ENCODE measurements around the gene APCDD1. TPM values are rescaled to one million over a fixed set of nuclear protein-coding genes. Genes with fewer than 3 reads are reported as not detected.

Gene APCDD1
- total and polyA plus RNA-seq, 2 of the 13 experiments (the other 11 are each of a cell fraction or from before 2014, with no cell fraction given) = 2.1 to 8.6 TPM

- Histone ChIP-seq H4K20me1 (ENCODE audit: insufficient read depth, low read length) (no peaks in the 10 kb centered on the region), H3K36me3 (replicated peaks in 1 of 2; ENCODE audit: control insufficient read depth in 1 of 2, insufficient read depth in 2 of 2, low read length in 2 of 2) (no peaks in the 10 kb centered on the region), H3K27ac (ENCODE audit: extremely low read length, insufficient read depth, low read length) (no peak overlapping the region), H3K4me3 (replicated peaks in 1 of 3; ENCODE audit: insufficient read depth in 1 of 3, low read depth in 2 of 3, low read length in 3 of 3) (no peak overlapping the region), H3K4me2 (ENCODE audit: low read depth, low read length) (no peak overlapping the region), H3K9me3 (ENCODE audit: low read length) (no peaks in the 10 kb centered on the region), H3K9ac (ENCODE audit: insufficient read depth, low read depth, low read length) (no peak overlapping the region), H3K27me3 (ENCODE audit: control insufficient read depth in 1 of 2, insufficient read depth in 2 of 2, low read length in 2 of 2) (no peaks in the 10 kb centered on the region), H3K79me2 (ENCODE audit: insufficient read depth, low read length) (no peaks in the 10 kb centered on the region), H3K4me1 (ENCODE audit: insufficient read depth, low read length) (peaks cover 28% of the 10 kb centered on the region), H2AFZ (ENCODE audit: low read length) (no peak overlapping the region)
- no TSS peak for BruUV-seq (replicated peaks)
- no peak for DNase-seq (ENCODE audit: low spot score)
- no peak for ATAC-seq
- POLR2A ChIA-PET = no interaction called here
- CTCF ChIA-PET (ENCODE audit: low intra/inter-chr PET ratio, low total read pairs) = no interaction called here
- no peak for TF ChIP-seq ZNF766 (CRISPR knock-in tag; IDR thresholded peaks at IDR 0.05; ENCODE audit: borderline replicate concordance)
- TF ChIP-seq AGO2 (optimal IDR thresholded peaks at IDR 0.05; ENCODE audit: low read depth, low read length) = peak; percentile 62
- no peak for FAIRE-seq
- in situ Hi-C loops (cut with HindIII; ENCODE audit: extremely low pct_ligation_motif_present, low pct_unique_long_range_greater_than_20kb) (no loop called here), intact Hi-C loops (cut with micrococcal nuclease; ENCODE audit: unreplicated experiment) (no loop called here)
- 73% methylated on average over 16 of the region's 22 CpGs for whole genome bisulfite sequencing (ENCODE audit: low lambda C conversion rate)
Measured at GRCh38 chr18:10471574-10471973, 17.1 kb downstream of the APCDD1 start.

DNA sequence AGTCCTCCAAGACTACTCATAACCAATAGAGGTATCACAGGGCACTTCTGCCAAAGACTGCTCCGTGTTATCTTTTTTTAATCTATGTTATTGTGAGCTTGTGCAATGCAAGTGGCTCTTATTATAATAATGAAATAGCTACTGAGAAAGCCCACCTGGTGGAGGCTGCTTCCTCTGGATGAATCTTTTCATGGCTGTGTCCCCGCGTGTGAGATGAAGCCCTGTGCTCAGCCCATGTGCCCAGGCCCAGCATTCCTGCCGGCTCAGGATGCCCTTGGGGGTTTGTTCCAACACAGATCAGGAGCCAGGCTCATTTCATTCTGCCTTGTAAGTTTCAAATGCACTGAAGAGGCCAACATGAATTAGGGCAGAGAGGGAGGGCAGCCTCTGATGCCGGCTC lies 18.7 kb downstream of the APCDD1 start:
- Histone ChIP-seq H3K79me2 (ENCODE audit: insufficient read depth, low read length) (no peaks in the 10 kb centered on the region), H3K4me1 (ENCODE audit: insufficient read depth, low read length) (peaks cover 23% of the 10 kb centered on the region), H3K27ac (ENCODE audit: extremely low read length, insufficient read depth, low read length) (no peak overlapping the region), H4K20me1 (ENCODE audit: insufficient read depth, low read length) (no peaks in the 10 kb centered on the region), H3K27me3 (ENCODE audit: control insufficient read depth in 1 of 2, insufficient read depth in 2 of 2, low read length in 2 of 2) (no peaks in the 10 kb centered on the region), H2AFZ (ENCODE audit: low read length) (no peak overlapping the region), H3K9me3 (ENCODE audit: low read length) (no peaks in the 10 kb centered on the region), H3K9ac (ENCODE audit: insufficient read depth, low read depth, low read length) (no peak overlapping the region), H3K4me3 (replicated peaks in 1 of 3; ENCODE audit: insufficient read depth in 1 of 3, low read depth in 2 of 3, low read length in 3 of 3) (no peak overlapping the region), H3K4me2 (ENCODE audit: low read depth, low read length) (no peak overlapping the region), H3K36me3 (replicated peaks in 1 of 2; ENCODE audit: control insufficient read depth in 1 of 2, insufficient read depth in 2 of 2, low read length in 2 of 2) (no peaks in the 10 kb centered on the region)
- BruUV-seq (replicated peaks) = no TSS peak
- CTCF ChIA-PET (ENCODE audit: low intra/inter-chr PET ratio, low total read pairs) = no interaction called here
- intact Hi-C loops (cut with micrococcal nuclease; ENCODE audit: unreplicated experiment) = no loop called here
- POLR2A ChIA-PET = no interaction called here
- TF ChIP-seq SMARCE1 (IDR thresholded peaks at IDR 0.05; ENCODE audit: borderline replicate concordance) (no peak), HNF4G (IDR thresholded peaks at IDR 0.05; ENCODE audit: borderline replicate concordance, low read depth, low read length) (no peak), HNF4G (CRISPR knock-in tag; IDR thresholded peaks at IDR 0.05; ENCODE audit: borderline replicate concordance, low read depth) (no peak), ZNF343 (CRISPR knock-in tag; IDR thresholded peaks at IDR 0.05) (no peak)
- no peak for DNase-seq (ENCODE audit: low spot score)
- no peak for FAIRE-seq
- WGBS (ENCODE audit: low lambda C conversion rate) = 85% methylated on average over 4 of the region's 5 CpGs
- no peak for ATAC-seq
- in situ Hi-C loops (cut with HindIII; ENCODE audit: extremely low pct_ligation_motif_present, low pct_unique_long_range_greater_than_20kb) = no loop called here

Measured in HepG2 (cell line).